ENCODE data around the gene CFAP251.

Gene CFAP251

GRCh38 chr12:122046145-122046544 lies 127.8 kb downstream of the CFAP251 start:
- H3K9me3 ChIP-seq (ENCODE audit: control insufficient read depth in 2 of 2, low read length in 2 of 2): no peaks in the 10 kb centered on the region
- peaks cover 9% of the 10 kb centered on the region for H3K4me1 ChIP-seq (ENCODE audit: control insufficient read depth, insufficient read depth, low read length)
- H3K36me3 ChIP-seq (ENCODE audit: control insufficient read depth in 2 of 2, insufficient read depth in 2 of 2, low read length in 2 of 2): peaks cover 0 to 10% of the 10 kb centered on the region in 2 donors
- H3K9ac ChIP-seq (ENCODE audit: low read length in 2 of 2): no peak overlapping the region
- H3K27me3 ChIP-seq (ENCODE audit: control insufficient read depth in 1 of 2, insufficient read depth in 2 of 2, low read length in 2 of 2): no peaks in the 10 kb centered on the region
- H3K27ac ChIP-seq (ENCODE audit: low read length): no peak overlapping the region
- no peak overlapping the region for H3K4me3 ChIP-seq (ENCODE audit: low read length in 2 of 2)

GRCh38 chr12:122048151-122048550 lies 129.8 kb downstream of the CFAP251 start:
- H3K27me3 ChIP-seq (ENCODE audit: control insufficient read depth in 1 of 2, insufficient read depth in 2 of 2, low read length in 2 of 2): no peaks in the 10 kb centered on the region
- no peak overlapping the region for H3K4me3 ChIP-seq (ENCODE audit: low read length in 2 of 2)
- no peak overlapping the region for H3K27ac ChIP-seq (ENCODE audit: low read length)
- no peak overlapping the region for H3K9ac ChIP-seq (ENCODE audit: low read length in 2 of 2)
- H3K9me3 ChIP-seq (ENCODE audit: control insufficient read depth in 2 of 2, low read length in 2 of 2): no peaks in the 10 kb centered on the region
- peaks cover 20% of the 10 kb centered on the region for H3K4me1 ChIP-seq (ENCODE audit: control insufficient read depth, insufficient read depth, low read length)
- H3K36me3 ChIP-seq (ENCODE audit: control insufficient read depth in 2 of 2, insufficient read depth in 2 of 2, low read length in 2 of 2): peaks cover 0 to 10% of the 10 kb centered on the region in 2 donors

- Histone ChIP-seq H3K36me3 (ENCODE audit: control insufficient read depth in 2 of 2, insufficient read depth in 2 of 2, low read length in 2 of 2) (peaks cover 0 to 5% of the 10 kb centered on the region in 2 donors), H3K9me3 (ENCODE audit: control insufficient read depth in 2 of 2, low read length in 2 of 2) (no peaks in the 10 kb centered on the region)
Measured at GRCh38 chr12:122049827-122050226, 131.4 kb downstream of the CFAP251 start.

DNA sequence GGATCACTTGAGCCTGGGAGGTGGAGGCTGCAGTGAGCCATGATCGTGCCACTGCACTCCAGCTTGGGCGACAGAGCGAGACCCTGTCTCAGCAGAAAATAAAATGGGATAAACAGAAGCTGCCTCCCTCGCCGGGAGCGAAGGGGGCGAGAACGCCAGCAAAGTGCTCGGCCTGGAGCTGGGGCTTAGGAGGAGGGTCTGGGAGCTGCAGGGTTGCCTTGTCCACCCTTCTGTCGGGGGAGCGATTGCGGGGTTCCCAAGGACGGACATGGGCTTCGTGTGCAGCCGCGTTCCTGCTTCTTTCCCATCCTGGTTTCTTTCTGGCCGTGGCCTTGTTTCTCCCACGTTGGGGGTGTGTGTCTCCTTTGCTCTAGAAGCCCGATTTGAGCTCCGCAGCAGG lies 132.3 kb downstream of the CFAP251 start:
- H3K27me3 ChIP-seq (ENCODE audit: control insufficient read depth in 1 of 2, insufficient read depth in 2 of 2, low read length in 2 of 2): no peaks in the 10 kb centered on the region
- H3K9me3 ChIP-seq (ENCODE audit: control insufficient read depth in 2 of 2, low read length in 2 of 2): no peaks in the 10 kb centered on the region
- H3K27ac ChIP-seq (ENCODE audit: low read length): peak overlapping the region; percentile 79
- peak overlapping the region in 1 of 2 donors; percentile 35 for H3K4me3 ChIP-seq (ENCODE audit: low read length in 2 of 2)
- peaks cover 0 to 5% of the 10 kb centered on the region in 2 donors for H3K36me3 ChIP-seq (ENCODE audit: control insufficient read depth in 2 of 2, insufficient read depth in 2 of 2, low read length in 2 of 2)
- H3K9ac ChIP-seq (ENCODE audit: low read length in 2 of 2): peak overlapping the region in 1 of 2 donors; percentile 47
- H3K4me1 ChIP-seq (ENCODE audit: control insufficient read depth, insufficient read depth, low read length): peaks cover 33% of the 10 kb centered on the region

More at GRCh38 chr12:122049827-122050226, 131.4 kb downstream of the CFAP251 start:
- H3K4me1 ChIP-seq (ENCODE audit: control insufficient read depth, insufficient read depth, low read length): peaks cover 27% of the 10 kb centered on the region
- no peak overlapping the region for H3K27ac ChIP-seq (ENCODE audit: low read length)
- H3K4me3 ChIP-seq (ENCODE audit: low read length in 2 of 2): no peak overlapping the region
- no peak overlapping the region for H3K9ac ChIP-seq (ENCODE audit: low read length in 2 of 2)
- H3K27me3 ChIP-seq (ENCODE audit: control insufficient read depth in 1 of 2, insufficient read depth in 2 of 2, low read length in 2 of 2): no peaks in the 10 kb centered on the region

GRCh38 chr12:122051231-122051876 lies 133.0 kb downstream of the CFAP251 start:
- Histone ChIP-seq H3K4me1 (ENCODE audit: control insufficient read depth, insufficient read depth, low read length) (peaks cover 38% of the 10 kb centered on the region), H3K9me3 (ENCODE audit: control insufficient read depth in 2 of 2, low read length in 2 of 2) (no peaks in the 10 kb centered on the region), H3K27ac (ENCODE audit: low read length) (peak overlapping the region; percentile 79), H3K27me3 (ENCODE audit: control insufficient read depth in 1 of 2, insufficient read depth in 2 of 2, low read length in 2 of 2) (no peaks in the 10 kb centered on the region), H3K9ac (ENCODE audit: low read length in 2 of 2) (peak overlapping the region in 1 of 2 donors; percentile 47), H3K4me3 (ENCODE audit: low read length in 2 of 2) (peak overlapping the region in 1 of 2 donors; percentile 35), H3K36me3 (ENCODE audit: control insufficient read depth in 2 of 2, insufficient read depth in 2 of 2, low read length in 2 of 2) (peaks cover 0 to 2% of the 10 kb centered on the region in 2 donors)

DNA sequence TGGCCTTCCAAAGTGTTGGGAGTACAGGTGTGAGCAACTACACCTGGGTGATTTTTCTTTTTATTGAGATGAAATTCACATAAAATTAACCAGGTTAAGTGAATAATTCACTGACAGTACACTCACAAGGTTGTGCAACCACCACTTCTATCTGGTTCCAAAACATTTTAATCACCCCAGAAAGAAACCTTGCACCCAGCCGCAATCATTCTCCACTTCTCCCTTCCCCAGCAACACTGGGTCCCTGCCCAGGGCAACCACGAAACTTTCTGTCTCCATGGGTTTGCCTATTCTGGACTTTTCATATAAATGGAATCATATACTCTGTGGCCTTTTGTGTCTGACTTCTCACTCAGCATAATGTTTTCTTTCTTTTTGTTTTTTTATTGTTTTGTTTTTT lies 133.9 kb downstream of the CFAP251 start:
- H3K27me3 ChIP-seq (ENCODE audit: control insufficient read depth in 1 of 2, insufficient read depth in 2 of 2, low read length in 2 of 2): no peaks in the 10 kb centered on the region
- H3K4me1 ChIP-seq (ENCODE audit: control insufficient read depth, insufficient read depth, low read length): peaks cover 46% of the 10 kb centered on the region
- peaks cover 0 to 2% of the 10 kb centered on the region in 2 donors for H3K36me3 ChIP-seq (ENCODE audit: control insufficient read depth in 2 of 2, insufficient read depth in 2 of 2, low read length in 2 of 2)
- no peak overlapping the region for H3K9ac ChIP-seq (ENCODE audit: low read length in 2 of 2)
- H3K9me3 ChIP-seq (ENCODE audit: control insufficient read depth in 2 of 2, low read length in 2 of 2): no peaks in the 10 kb centered on the region
- H3K4me3 ChIP-seq (ENCODE audit: low read length in 2 of 2): no peak overlapping the region
- no peak overlapping the region for H3K27ac ChIP-seq (ENCODE audit: low read length)

Measured in stomach smooth muscle (tissue), 2 donors.